ENCODE results near the gene MAP2K3.

MAP2K3 gene

GRCh38 chr17:21277332-21277731, 7.2 kb upstream of the MAP2K3 start:
- H3K4me3 ChIP-seq (ENCODE audit: low read depth, low read length), result no peak overlapping the region
- DNase-seq (ENCODE audit: low read depth), result no peak
- TF ChIP-seq CTCF (IDR thresholded peaks at IDR 0.05; ENCODE audit: control insufficient read depth, extremely low read depth, insufficient read depth), result no peak

- TF ChIP-seq CTCF (IDR thresholded peaks at IDR 0.05; ENCODE audit: control insufficient read depth, extremely low read depth, insufficient read depth), result 0 out of 2 replicates have a peak, but pooled peaks have one; percentile 6
- peak; percentile 55 for DNase-seq (ENCODE audit: low read depth)
- H3K4me3 ChIP-seq (ENCODE audit: low read depth, low read length), result no peak overlapping the region
These were observed 5.9 kb upstream of the MAP2K3 start for GRCh38 chr17:21278450-21279197.

- no peak overlapping the region for H3K4me3 ChIP-seq (ENCODE audit: low read depth, low read length)
- DNase-seq (ENCODE audit: low read depth), result no peak
- no peak for TF ChIP-seq CTCF (IDR thresholded peaks at IDR 0.05; ENCODE audit: control insufficient read depth, extremely low read depth, insufficient read depth)
These were observed 5.3 kb upstream of the MAP2K3 start for GRCh38 chr17:21279198-21279535.

- no peak for DNase-seq (ENCODE audit: low read depth)
- TF ChIP-seq CTCF (IDR thresholded peaks at IDR 0.05; ENCODE audit: control insufficient read depth, extremely low read depth, insufficient read depth), result no peak
- H3K4me3 ChIP-seq (ENCODE audit: low read depth, low read length), result no peak overlapping the region
These were observed 4.9 kb upstream of the MAP2K3 start for GRCh38 chr17:21279582-21279981.

GRCh38 chr17:21280081-21280518, 4.4 kb upstream of the MAP2K3 start:
- DNase-seq (ENCODE audit: low read depth), result peak; percentile 30
- TF ChIP-seq CTCF (IDR thresholded peaks at IDR 0.05; ENCODE audit: control insufficient read depth, extremely low read depth, insufficient read depth), result peak; percentile 98
- no peak overlapping the region for H3K4me3 ChIP-seq (ENCODE audit: low read depth, low read length)

GRCh38 chr17:21282231-21282630, 2.3 kb upstream of the MAP2K3 start:
- no peak for DNase-seq (ENCODE audit: low read depth)
- TF ChIP-seq CTCF (IDR thresholded peaks at IDR 0.05; ENCODE audit: control insufficient read depth, extremely low read depth, insufficient read depth), result no peak

GRCh38 chr17:21282850-21283249, 1.7 kb upstream of the MAP2K3 start:
- no peak for DNase-seq (ENCODE audit: low read depth)
- TF ChIP-seq CTCF (IDR thresholded peaks at IDR 0.05; ENCODE audit: control insufficient read depth, extremely low read depth, insufficient read depth), result no peak
- no peak overlapping the region for H3K4me3 ChIP-seq (ENCODE audit: low read depth, low read length)

More at GRCh38 chr17:21282231-21282630, 2.3 kb upstream of the MAP2K3 start:
- no peak overlapping the region for H3K4me3 ChIP-seq (ENCODE audit: low read depth, low read length)
